Spleen (tissue), 7 donors: ENCODE measurements around the gene KCTD13.
"Not testable (repeated sequence)": the region's sequence is repeated elsewhere in the genome, so short reads cannot be mapped to it uniquely, and the experiment has no call there.

Experiments
- POLR2A ChIP-seq, 3 donors: fragments of 450-650 bp; IDR thresholded peaks; one replicate each; pipeline ENCODE4 v1.5.1; 2017; ENCODE audit warnings: antibody characterized with exemption in 3 of 3, mild to moderate bottlenecking in 1 of 3
- POLR2AphosphoS5 ChIP-seq, 3 donors: sonication (generic); formaldehyde crosslinking; IDR thresholded peaks; one replicate each; pipeline ENCODE4 v1.5.1; 2017; ENCODE audit warnings: antibody characterized with exemption in 3 of 3
- TF ChIP-seq, protein P1 (sequence below), 11 experiments: fragments of 200-600 bp in 7 of 11; fragments of 450-650 bp in 4 of 11; sonication (generic) in 4 of 11; IDR thresholded peaks in 8 of 11; conservative IDR thresholded peaks in 3 of 11; 1 replicate in 7 of 11; 2 replicates in 4 of 11; pipeline versions ENCODE4 v1.4.0 to v1.8.0; 2016 to 2021; ENCODE audit warnings: antibody characterized with exemption in 11 of 11, inconsistent platforms in 4 of 11, mild to moderate bottlenecking in 1 of 11
- donor health status: DM: no; HTN: no; CAD: no; lungs with moderate emphysema.
- donor health status: DM: no; HTN: no; CAD: no.
- donor health status: DM: no; HTN: no; CAD: no.

DNA sequence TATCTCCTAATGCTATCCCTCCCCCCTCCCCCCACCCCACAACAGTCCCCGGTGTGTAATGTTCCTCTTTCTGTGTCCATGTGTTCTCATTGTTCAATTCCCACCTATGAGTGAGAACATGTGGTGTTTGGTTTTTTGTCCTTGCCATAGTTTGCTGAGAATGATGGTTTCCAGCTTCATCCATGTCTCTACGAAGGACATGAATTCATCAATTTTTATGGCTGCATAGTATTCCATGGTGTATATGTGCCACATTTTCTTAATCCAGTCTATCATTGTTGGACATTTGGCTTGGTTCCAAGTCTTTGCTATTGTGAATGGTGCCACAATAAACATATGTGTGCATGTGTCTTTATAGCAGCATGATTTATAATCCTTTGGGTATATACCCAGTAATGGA is 5.7 kb upstream of the KCTD13 start:
- TF ChIP-seq, protein P1, sequence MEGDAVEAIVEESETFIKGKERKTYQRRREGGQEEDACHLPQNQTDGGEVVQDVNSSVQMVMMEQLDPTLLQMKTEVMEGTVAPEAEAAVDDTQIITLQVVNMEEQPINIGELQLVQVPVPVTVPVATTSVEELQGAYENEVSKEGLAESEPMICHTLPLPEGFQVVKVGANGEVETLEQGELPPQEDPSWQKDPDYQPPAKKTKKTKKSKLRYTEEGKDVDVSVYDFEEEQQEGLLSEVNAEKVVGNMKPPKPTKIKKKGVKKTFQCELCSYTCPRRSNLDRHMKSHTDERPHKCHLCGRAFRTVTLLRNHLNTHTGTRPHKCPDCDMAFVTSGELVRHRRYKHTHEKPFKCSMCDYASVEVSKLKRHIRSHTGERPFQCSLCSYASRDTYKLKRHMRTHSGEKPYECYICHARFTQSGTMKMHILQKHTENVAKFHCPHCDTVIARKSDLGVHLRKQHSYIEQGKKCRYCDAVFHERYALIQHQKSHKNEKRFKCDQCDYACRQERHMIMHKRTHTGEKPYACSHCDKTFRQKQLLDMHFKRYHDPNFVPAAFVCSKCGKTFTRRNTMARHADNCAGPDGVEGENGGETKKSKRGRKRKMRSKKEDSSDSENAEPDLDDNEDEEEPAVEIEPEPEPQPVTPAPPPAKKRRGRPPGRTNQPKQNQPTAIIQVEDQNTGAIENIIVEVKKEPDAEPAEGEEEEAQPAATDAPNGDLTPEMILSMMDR (IDR thresholded peaks at IDR 0.05 in 8 of 11, conservative IDR thresholded peaks at IDR 0.05 in 3 of 11): not testable (repeated sequence)
- not testable (repeated sequence) for TF ChIP-seq POLR2AphosphoS5, POLR2A (IDR thresholded peaks at IDR 0.05)
